Adipose tissue (tissue), 3 donors: ENCODE results near the gene TMPO. TPM values are rescaled to one million over a fixed set of nuclear protein-coding genes. Genes with fewer than 3 reads are reported as not detected.
"Not testable (repeated sequence)": the region's sequence is repeated elsewhere in the genome, so short reads cannot be mapped to it uniquely, and the experiment has no call there.

ENCODE experiments used
- H3K27ac ChIP-seq: one replicate; pipeline ENCODE4 v1.5.1; 2013; ENCODE audit warnings: low read depth, low read length
- WGBS, 3 donors: extraction: QIAGEN DNeasy Blood & Tissue Kit; methylation state at CpG; one replicate each; pipeline ENCODE4 v1.1.7; 2013; 5-methylcytosine and 5-hydroxymethylcytosine counted together
- polyA plus RNA-seq, 3 donors: library from polyadenylated mRNA; stranded (reverse); fragments of 200-250 nt; gene quantifications; one replicate each; pipeline ENCODE4 v1.2.3, GENCODE V29; 2013
- donor health status: healthy with polysubstance abuse.
- donor health status: Bipolar disorder and iron deficiency.
- donor health status: healthy.

The TMPO gene
- polyA plus RNA-seq, 3 donors: 11.4 to 18.1 (median 14.2) TPM

DNA sequence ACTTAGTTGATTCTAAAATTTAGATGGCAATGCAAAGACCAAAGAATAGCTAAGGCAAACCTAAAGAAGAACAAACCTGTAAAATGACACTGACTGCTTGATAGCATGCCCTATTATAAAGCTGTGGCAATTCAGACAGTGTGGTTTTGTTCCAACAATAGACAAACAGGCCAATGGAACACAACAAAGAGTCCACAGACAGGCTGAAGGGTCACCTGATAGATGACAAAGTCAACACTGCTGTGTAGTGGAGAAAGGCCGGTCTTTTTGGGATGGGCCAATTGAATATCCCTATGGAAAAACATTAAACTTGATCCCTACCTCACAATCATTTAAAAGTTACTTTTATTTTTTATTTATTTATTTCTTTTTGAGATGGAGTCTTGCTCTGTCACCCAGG is 44.3 kb downstream of the TMPO start:
- H3K27ac ChIP-seq: no peak overlapping the region
- WGBS, 3 donors: 0 to 98% (median 48%) methylated on average over 1 of the region's 1 CpG

DNA sequence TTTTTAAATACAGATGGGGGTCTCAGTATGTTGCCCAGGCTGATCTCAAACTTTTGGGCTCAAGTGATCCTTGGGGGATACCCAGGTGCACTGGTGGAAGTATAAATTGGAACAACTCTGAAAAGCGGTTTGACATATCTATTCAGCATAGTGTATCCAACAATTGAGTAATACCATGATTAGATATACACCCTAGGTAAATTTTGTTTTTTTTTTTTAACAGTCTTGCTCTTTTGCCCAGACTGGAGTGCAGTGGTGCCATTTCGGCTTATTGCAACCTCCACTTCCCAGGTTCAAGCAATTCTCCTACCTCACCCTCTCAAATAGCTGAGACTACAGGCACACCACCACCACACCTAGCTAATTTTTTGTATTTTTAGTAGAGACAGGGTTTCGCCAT is 46.5 kb downstream of the TMPO start:
- H3K27ac ChIP-seq: no peak overlapping the region
- 71 to 95% (median 94%) methylated on average over 3 of the region's 3 CpGs for WGBS, 3 donors

DNA sequence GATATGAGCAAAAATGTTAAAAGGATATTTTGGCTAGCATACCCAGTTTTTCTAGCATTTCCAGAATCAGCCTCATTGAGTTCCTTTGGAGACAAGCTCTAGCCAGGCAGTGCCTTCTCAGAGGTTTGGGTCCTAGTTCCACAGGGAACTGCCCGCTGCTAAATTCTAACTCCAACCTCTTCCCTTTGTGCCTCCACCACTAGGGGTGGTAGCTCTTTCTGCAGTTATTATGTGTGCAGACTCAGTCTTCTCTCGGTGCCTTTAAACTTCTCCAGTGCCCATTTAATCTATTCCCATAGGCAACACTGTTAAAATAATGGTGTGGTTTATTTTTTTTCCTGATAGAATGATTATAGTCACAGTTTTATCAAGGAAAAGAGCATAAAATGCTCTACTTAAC is 56.6 kb downstream of the TMPO start:
- WGBS, 3 donors: 68 to 87% (median 80%) methylated on average over 2 of the region's 2 CpGs
- no peak overlapping the region for H3K27ac ChIP-seq

DNA sequence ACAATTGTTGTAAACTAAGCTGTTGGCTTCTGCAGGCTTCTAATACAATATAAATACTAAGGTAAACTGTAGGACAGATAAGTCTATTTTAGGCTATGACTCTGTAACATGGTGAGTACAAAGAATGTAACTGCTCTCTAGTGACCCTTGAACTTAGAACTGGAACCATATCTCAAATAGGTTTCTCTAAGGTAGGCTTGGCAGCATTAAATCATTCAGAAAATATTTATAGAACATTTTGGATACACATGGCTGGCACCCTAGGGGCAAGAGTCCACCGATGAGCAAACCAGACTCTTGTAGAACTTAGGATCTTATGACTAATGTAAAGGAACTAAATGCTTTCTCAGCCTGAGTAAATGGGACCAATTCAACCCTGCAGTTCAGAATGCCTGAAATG is 58.7 kb downstream of the TMPO start:
- WGBS, 3 donors: 41 to 96% (median 83%) methylated on average over 1 of the region's 1 CpG
- H3K27ac ChIP-seq: no peak overlapping the region

DNA sequence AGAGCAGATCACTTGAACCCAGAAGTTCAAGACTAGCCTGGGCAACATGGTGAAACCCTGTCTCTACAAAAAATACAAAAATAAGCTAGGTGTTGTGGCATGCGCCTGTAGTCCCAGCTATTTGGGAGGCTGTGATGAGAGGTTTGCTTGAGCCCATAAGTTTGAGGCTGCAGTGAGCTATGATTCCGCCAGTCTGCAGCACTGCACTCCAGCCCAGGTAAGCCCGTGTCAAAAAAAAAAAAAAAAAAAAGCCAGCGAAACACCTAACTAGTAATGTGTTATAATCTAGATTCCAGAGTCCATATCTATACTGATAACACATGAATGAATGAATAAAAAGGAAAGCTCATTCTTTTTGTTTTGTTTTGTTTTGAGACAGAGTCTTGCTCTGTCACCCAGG is 59.6 kb downstream of the TMPO start:
- H3K27ac ChIP-seq: no peak overlapping the region
- 84 to 95% (median 94%) methylated on average over 4 of the region's 4 CpGs for WGBS, 3 donors

DNA sequence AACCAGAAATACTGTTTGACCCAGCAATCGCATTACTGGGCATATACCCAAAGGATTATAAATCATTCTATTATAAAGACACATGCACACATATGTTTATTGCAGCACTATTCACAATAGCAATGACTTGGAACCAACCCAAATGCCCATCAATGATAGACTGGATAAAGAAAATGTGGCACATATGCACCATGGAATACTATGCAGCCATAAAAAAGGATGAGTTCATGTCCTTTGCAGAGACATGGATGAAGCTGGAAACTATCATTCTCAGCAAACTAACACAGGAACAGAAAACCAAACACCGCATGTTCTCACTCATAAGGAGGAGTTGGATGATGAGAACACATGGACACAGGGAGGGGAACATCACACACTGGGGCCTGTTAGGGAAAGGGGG is 61.4 kb downstream of the TMPO start:
- WGBS, 3 donors: 91 to 96% (median 94%) methylated on average over 2 of the region's 2 CpGs
- H3K27ac ChIP-seq: not testable (repeated sequence)

DNA sequence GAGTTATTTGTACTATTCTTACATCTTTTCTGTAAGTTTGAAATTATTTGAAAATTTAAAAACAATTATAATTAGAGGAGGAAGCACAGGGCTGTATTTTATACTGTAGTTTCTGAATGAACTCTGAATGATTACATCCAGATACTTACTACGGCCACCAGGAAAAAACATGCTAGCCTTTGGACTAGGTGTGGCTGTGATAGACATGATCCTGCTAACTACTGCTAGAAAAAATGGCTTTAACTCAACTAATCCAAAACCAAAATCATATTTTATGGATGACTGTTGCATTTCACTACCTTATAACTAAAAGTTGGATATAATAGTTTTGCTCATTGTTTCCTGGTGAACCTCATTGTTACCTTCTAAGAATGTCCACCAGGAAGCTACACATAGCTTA is 63.0 kb downstream of the TMPO start:
- no peak overlapping the region for H3K27ac ChIP-seq
- WGBS, 3 donors: 83 to 88% (median 84%) methylated on average over 1 of the region's 1 CpG

DNA sequence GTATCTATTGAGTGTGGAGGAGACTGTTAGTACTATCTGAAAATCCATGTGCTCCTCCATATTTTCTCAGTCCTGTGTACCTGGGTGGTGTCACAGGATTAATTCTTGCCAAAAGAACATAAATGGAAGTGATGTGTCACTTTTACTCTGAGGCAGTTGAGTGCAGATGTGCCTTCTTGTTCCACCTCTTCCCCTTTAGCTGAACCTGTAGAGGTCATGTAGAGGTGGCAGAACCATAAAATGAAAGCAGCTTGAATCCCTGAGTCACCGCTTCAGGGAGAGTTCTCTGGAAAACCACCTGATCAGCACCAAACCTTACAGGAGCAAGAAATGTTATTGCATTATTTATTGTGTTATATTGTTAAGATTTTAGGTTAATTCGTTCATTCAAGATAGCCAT is 63.4 kb downstream of the TMPO start:
- no peak overlapping the region for H3K27ac ChIP-seq
- 79 to 83% (median 83%) methylated on average over 2 of the region's 2 CpGs for WGBS, 3 donors

DNA sequence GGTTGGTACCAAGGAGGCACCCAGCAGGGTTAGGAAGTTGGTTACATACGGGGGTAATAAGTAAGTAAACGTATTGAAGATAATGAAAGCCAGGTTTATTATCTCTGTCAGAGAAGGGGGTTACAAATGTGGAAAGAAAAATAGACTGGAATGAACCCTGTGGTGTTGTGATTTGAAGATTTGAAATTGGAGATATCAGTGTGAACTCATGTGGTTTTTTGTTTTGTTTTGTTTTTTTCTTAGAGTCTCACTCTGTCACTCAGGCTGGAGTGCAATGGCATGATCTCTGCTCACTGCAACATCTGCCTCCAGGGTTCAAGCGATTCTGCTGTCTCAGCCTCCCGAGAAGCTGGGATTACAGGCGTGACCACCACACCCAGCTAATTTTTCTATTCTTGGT is 64.0 kb downstream of the TMPO start:
- WGBS, 3 donors: 79 to 89% (median 87%) methylated on average over 5 of the region's 5 CpGs
- no peak overlapping the region for H3K27ac ChIP-seq

DNA sequence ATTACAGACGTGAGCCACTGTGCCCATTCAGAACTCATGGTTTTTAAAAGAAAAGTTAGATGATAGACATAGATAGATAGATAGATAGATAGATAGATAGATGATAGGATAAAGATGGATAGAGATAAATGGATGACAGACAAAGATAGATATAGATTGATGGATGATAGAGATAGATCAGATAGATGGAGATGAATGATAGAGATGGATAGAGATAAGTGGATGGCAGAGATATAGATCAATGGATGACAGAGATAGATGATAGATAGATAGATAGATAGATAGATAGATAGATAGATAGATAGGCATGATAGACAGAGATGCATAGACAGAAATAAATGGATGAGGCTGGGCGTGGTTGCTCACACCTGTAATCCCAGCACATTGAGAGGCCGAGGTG is 64.4 kb downstream of the TMPO start:
- 80 to 96% (median 94%) methylated on average over 3 of the region's 3 CpGs for WGBS, 3 donors
- H3K27ac ChIP-seq: no peak overlapping the region

DNA sequence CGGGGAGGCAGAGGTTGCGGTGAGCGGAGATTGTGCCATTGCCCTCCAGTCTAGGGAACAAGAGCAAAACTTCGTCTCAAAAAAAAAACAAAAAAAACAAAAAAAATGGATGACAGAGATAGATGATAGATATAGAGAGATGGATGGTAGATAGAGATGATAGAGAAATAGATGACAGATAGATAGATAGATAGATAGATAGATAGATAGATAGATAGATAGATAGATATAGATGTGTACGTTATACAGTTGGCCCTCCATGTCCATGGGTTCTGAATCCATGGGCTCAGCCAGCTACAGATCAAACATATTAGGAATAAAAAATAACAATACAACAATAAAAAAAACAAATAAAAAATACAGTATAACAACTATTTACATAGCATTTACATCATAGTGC is 65.3 kb downstream of the TMPO start:
- WGBS, 3 donors: 95 to 97% (median 97%) methylated on average over 5 of the region's 5 CpGs
- no peak overlapping the region for H3K27ac ChIP-seq

DNA sequence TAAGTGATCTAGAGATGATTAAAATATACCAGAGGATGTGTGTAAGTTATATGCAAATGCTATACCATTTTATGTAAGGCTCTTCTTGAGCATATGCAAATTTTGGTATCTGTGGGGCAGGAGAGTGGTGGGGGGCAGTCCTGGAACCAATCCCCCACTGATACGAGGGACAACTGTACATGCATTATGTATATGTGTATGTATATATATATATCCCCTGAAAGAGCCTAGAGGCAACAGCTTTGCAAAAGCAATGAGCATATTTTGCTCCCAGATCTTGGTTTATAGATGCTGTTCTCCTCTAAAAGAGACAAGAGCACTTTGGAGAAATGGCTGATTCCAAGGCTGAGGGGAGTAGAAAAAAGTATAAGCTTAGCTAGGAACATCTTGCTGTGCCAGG is 65.7 kb downstream of the TMPO start:
- 89 to 100% (median 90%) methylated on average over 1 of the region's 1 CpG for WGBS, 3 donors
- H3K27ac ChIP-seq: no peak overlapping the region

DNA sequence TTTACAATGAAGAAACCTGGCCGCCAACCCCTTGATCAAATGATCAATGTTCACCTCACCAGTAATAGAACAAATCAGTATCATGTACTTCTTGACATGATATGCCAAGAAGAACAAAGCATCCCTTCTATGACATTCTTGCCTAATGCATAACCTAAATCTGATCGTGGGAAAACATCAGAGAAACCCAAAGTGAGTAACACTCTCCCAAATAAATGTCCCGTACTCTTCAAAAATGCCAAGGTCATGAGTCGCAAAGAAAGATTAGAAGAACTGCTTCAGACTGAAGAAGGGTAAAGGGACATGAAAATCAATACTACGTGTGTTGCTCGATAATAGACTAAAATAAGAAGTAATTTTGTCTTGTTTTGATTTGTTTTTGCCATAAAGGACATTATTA is 66.7 kb downstream of the TMPO start:
- no peak overlapping the region for H3K27ac ChIP-seq
- WGBS, 3 donors: 51 to 94% (median 89%) methylated on average over 6 of the region's 6 CpGs

DNA sequence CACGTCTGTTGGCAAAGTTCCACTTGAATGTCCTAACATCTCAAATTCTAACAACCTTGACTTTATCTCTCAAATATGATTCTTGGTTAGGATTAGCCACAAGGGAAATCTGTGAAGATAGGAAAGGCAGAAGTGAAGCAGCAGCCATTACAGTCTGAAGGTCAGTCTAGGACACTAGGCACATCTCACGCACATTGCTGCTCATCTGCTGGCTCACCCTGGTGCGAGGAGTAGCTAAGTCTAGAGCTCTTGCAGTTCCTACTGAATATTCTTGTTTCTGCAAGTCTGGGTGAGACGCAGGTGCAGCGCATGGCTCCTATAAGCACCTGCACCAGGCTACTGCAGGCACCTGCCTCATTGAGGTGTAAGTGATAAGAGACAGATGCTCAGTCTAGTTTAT is 71.7 kb downstream of the TMPO start:
- no peak overlapping the region for H3K27ac ChIP-seq
- WGBS, 3 donors: 82 to 89% (median 82%) methylated on average over 5 of the region's 5 CpGs

DNA sequence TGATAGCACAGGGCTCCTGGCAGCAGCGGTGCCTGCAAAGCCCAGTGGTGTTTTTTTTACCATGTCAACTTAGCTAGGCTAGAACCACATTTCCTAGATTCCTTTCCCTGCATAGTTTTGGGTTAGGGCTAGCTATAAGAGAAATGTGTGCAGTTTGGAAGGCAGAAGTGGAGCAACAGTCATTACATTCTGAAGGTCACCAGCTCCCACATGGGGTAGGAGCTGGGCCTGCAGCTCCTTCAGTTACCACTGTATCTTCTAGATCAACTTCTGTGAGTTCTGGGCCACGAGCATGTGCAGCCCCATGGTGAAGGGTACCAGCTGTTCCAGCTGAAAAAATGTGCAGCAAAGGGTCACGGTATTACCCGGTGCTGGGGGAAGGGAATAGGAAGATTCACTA is 75.8 kb downstream of the TMPO start:
- H3K27ac ChIP-seq: no peak overlapping the region
- 81 to 84% (median 83%) methylated on average over 4 of the region's 4 CpGs for WGBS, 3 donors

DNA sequence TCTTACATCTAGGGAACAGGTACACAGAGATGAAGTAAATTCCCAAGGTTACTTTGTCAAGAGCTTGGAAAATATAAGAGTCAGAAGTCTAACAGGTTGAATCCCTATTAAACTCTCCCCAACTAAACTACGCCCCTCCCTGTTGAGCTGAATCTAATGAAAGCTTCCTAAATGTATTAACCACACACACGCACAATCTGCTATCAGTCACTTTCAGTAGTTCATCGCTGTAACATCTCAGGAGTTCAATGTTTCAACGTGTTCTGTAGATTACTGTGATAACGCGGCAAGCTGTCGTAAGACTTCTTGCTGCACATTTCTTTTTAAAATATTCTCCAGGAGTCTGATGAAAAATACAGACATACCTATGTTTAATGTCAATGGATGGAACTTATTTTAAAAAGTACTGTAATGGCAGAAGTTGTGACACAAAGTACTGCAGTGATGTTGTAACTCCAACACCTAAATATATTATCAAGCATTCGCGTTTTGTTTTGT is 77.5 kb downstream of the TMPO start:
- WGBS, 3 donors: 21 to 38% (median 30%) methylated on average over 9 of the region's 9 CpGs
- no peak overlapping the region for H3K27ac ChIP-seq

DNA sequence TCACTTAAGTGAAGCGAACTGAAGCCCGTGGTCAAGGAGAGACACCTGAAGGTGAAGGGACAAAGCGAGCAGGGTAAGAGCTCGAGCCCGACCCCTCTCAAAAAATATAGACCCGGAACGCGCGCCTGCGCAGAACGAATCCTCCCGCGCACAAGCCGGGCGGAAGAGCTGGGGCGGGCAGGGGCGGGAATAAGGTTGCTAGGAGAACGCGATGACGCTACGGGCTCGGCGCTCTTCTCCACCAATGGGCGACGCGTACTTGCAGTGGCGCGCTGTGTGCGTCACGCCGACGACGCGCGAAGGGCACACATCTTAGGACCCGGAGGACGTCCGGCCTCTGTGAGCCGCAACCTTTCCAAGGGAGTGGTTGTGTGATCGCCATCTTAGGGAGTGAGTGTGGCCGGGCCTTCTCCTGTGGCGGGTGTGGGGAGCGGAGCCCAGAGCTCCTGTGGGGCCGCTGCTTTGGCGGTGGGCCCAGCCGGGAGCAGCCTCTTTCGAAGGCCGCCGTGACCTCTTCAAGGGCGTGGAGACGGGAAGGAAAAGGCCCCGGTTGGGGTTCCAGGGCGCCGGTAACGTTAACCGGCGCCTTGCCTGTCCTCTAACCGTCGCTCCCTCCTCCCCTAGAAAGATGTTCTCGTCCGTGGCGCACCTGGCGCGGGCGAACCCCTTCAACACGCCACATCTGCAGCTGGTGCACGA is 78.1 kb downstream of the TMPO start, which contains the start of gene SLC25A3:
TSS of gene SLC25A3 (plus strand) at position 336 of the 699 bp plus-strand sequence. CDS start at position 629, 293 bp downstream.
- WGBS, 3 donors: 0 to 1% (median 0%) methylated on average over 62 to 67 of the region's 67 CpGs
- H3K27ac ChIP-seq: peak within 1 kb of the TSS; percentile 99

DNA sequence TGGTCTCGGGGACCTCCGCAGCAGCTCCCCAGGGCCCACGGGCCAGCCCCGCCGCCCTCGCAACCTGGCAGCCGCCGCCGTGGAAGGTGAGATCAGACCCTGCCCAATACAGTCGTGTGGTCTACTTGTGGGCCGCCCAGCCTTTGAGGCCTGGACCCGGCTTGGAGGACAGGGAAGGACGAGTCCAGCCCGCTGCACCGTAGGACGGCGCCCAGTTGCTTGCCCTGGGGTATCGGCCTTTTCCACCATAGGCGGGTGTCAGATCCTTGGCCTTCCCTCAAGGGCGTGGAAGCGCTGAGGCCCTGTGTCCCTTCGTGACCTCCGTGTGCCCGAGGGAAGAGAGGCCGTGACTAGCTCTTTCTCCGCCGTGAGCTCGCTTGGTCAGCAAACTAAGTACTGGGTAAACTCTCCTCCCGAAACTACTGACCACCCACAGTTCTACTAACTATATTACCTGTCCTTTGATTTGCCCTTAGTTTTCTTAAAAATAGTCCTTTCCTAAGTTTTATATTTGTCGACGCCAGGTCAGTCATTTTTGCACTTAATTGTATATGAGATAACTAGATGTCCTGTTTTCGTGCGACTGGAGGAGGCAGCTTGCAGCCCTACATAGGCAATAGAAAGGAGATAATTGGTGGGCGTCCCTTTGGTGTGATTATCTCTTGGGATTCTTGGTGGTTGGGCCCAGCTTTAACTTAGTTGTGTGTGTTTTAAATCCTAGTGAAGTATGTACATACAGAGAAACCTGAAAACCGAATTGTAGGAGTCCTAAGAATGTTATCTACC is 78.9 kb downstream of the TMPO start:
- WGBS, 3 donors: 0% methylated on average over 35 of the region's 35 CpGs
- peak overlapping the region; percentile 99 for H3K27ac ChIP-seq

DNA sequence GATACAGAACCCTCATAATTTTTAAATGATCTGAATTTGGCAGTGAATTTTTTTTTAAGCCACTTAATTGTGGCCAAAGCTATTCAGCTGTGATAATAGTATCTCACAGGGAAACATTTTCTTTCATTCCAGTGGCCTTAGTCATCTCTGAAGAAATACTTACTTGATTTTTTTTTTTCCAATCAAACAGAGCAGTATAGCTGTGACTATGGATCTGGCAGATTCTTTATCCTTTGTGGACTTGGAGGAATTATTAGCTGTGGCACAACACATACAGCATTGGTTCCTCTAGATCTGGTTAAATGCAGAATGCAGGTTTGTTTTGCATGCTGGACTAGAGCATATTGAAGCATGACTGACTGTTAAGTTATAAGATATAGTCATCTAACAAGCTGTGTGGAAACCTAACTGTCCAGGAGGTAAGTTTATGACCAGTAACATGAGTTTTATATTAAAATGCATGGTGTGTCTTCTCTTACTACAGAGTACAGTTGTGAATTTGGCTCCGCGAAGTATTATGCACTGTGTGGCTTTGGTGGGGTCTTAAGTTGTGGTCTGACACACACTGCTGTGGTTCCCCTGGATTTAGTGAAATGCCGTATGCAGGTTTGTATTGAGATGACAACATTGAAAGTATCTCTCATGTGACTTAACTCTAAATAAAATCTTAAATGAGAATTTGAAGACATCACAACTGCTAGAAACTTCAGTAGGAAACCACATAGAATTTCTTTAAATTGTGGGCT is 80.0 kb downstream of the TMPO start:
- WGBS, 3 donors: 59 to 64% (median 62%) methylated on average over 3 of the region's 3 CpGs
- H3K27ac ChIP-seq: no peak overlapping the region
